Right lobe of liver (tissue), 6 donors: ENCODE data around the gene CAMK4. TPM values are rescaled to one million over a fixed set of nuclear protein-coding genes. Genes with fewer than 3 reads are reported as not detected.

Experiments
- ATAC-seq, 4 donors: fragments of 200-7000 bp; cut with Tn5 transposase; one replicate each; pipeline ENCODE4 v1.9.1; 2020; ENCODE audit warnings: mild to moderate bottlenecking in 4 of 4, moderate library complexity in 4 of 4
- DNase-seq, 3 donors: peaks; one replicate each; pipeline ENCODE4 v3.0.0-alpha.2; 2020
- H3K27ac ChIP-seq, 3 donors: fragments of 200-600 bp; one replicate each; pipeline ENCODE4 v1.8.0; 2022
- H3K27me3 ChIP-seq, 2 donors: fragments of 200-600 bp; one replicate each; pipeline ENCODE4 v1.8.0; 2022
- H3K36me3 ChIP-seq, 4 donors: fragments of 200-600 bp; sonication (generic) in 1 of 4; one replicate each; pipeline versions ENCODE4 v1.5.1 to v1.8.0; 2017 to 2022; ENCODE audit warnings: control low read depth in 1 of 4
- H3K4me1 ChIP-seq, 4 donors: fragments of 200-600 bp; sonication (generic) in 1 of 4; one replicate each; pipeline versions ENCODE4 v1.5.1 to v1.8.0; 2017 to 2022; ENCODE audit warnings: control low read depth in 1 of 4
- H3K4me3 ChIP-seq, 3 donors: fragments of 200-600 bp; one replicate each; pipeline ENCODE4 v1.8.0; 2022
- H3K9me3 ChIP-seq, 4 donors: fragments of 200-600 bp; sonication (generic) in 1 of 4; one replicate each; pipeline versions ENCODE4 v1.5.1 to v1.8.0; 2017 to 2022; ENCODE audit warnings: control low read depth in 1 of 4
- CTCF ChIP-seq, 4 donors: fragments of 200-600 bp in 3 of 4; fragments of 450-650 bp in 1 of 4; IDR thresholded peaks; one replicate each; pipeline versions ENCODE4 v1.5.1 to v1.8.0; 2016 to 2022; ENCODE audit warnings: antibody characterized with exemption in 4 of 4, mild to moderate bottlenecking in 2 of 4
- POLR2A ChIP-seq: fragments of 450-650 bp; IDR thresholded peaks from one replicate; pipeline ENCODE4 v1.6.1; 2017; ENCODE audit warnings: antibody characterized with exemption, mild to moderate bottlenecking
- WGBS: methylation state at CpG from one replicate; pipeline ENCODE4 v1.1.6; 2018; ENCODE audit warnings: low coverage, low lambda C conversion rate; ENCODE audit not compliant: insufficient coverage; ENCODE audit errors: missing lambda C conversion rate; 5-methylcytosine and 5-hydroxymethylcytosine counted together
- intact Hi-C, 2 donors: fragments of 100-400 bp; cut with DNase I; formaldehyde crosslinking; loops; one replicate each; pipeline versions ENCODE4 v1.11.2 to v1.14.1; 2022
- total RNA-seq, 6 experiments: library from RNA; depleted of rRNA in 2 of 6; stranded (reverse); fragments of >200 nt in 2 of 6; fragmentation: NEBNext Ultra II Directional in 3 of 6; extraction: Animal tissue kit (Norgen Biotek cat#: 25700) in 3 of 6; gene quantifications; one replicate each; pipeline versions ENCODE4 v1.1.0 to v1.2.4, GENCODE V29; 2016 to 2023
- donor health status: DM: no; HTN: yes; CAD: no.
- donor health status: DM: no; HTN: no; CAD: no.
- donor health status: DM: no; HTN: no; CAD: no.
- donor health status: DM: no; HTN: yes; CAD: no.
- donor health status: DM: no; HTN: yes; CAD: no.

Gene CAMK4
- total RNA-seq, 6 experiments from 2014 or later: 0.81 to 4.3 (median 1.3) TPM

DNA sequence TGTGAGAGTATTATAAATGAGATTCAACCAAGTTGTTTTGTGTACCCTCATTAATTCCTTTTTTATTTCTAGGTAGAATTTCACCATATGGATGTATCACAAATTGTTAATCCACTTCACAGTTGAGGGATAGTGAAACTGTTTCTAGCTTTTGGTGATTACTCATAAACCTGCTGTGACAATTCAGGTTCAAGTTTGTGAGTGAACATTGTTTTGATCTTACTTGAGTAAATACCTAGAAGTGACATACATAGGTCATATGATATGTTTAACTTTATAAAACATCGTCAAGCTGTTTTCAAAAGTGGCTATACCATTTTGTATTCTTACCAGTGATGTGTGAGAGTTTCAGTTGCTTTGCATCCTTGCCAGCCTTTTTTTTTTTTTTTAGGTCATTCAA is 112.9 kb downstream of the CAMK4 start:
- H3K36me3 ChIP-seq: no peaks in the 10 kb centered on the region
- intact Hi-C loops: no loop called here
- 41% methylated on average over 1 of the region's 1 CpG for WGBS
- TF ChIP-seq CTCF (IDR thresholded peaks at IDR 0.05): no peak
- TF ChIP-seq POLR2A: no peak
- no peaks in the 10 kb centered on the region for H3K27me3 ChIP-seq
- no peaks in the 10 kb centered on the region for H3K9me3 ChIP-seq
- no peak for DNase-seq
- no peaks in the 10 kb centered on the region for H3K4me1 ChIP-seq
- no peak overlapping the region for H3K27ac ChIP-seq
- ATAC-seq: no peak
- no peak overlapping the region for H3K4me3 ChIP-seq

- H3K36me3 ChIP-seq: no peaks in the 10 kb centered on the region
- no peak for TF ChIP-seq CTCF (IDR thresholded peaks at IDR 0.05)
- TF ChIP-seq POLR2A: no peak
- H3K9me3 ChIP-seq: no peaks in the 10 kb centered on the region
- intact Hi-C loops: no loop called here
- 13% methylated on average over 2 of the region's 2 CpGs for WGBS
- H3K27me3 ChIP-seq: no peaks in the 10 kb centered on the region
- DNase-seq (no peak), ATAC-seq (no peak)
- no peak overlapping the region for H3K4me3 ChIP-seq
- H3K27ac ChIP-seq: no peak overlapping the region
- H3K4me1 ChIP-seq: no peaks in the 10 kb centered on the region
These were observed 113.5 kb downstream of the CAMK4 start for GRCh38 chr5:111337688-111338087.

GRCh38 chr5:111345731-111346130 is 121.5 kb downstream of the CAMK4 start:
- Histone ChIP-seq H3K4me1 (no peaks in the 10 kb centered on the region), H3K27ac (no peak overlapping the region), H3K36me3 (no peaks in the 10 kb centered on the region), H3K9me3 (no peaks in the 10 kb centered on the region), H3K4me3 (no peak overlapping the region), H3K27me3 (no peaks in the 10 kb centered on the region)
- WGBS: 42% methylated on average over 8 of the region's 8 CpGs
- ATAC-seq (no peak), DNase-seq (no peak)
- TF ChIP-seq POLR2A (no peak), CTCF (IDR thresholded peaks at IDR 0.05) (no peak)
- intact Hi-C loops: no loop called here

- Histone ChIP-seq H3K36me3 (no peaks in the 10 kb centered on the region), H3K27ac (no peak overlapping the region), H3K27me3 (no peaks in the 10 kb centered on the region), H3K4me3 (no peak overlapping the region), H3K9me3 (no peaks in the 10 kb centered on the region), H3K4me1 (no peaks in the 10 kb centered on the region)
- intact Hi-C loops: no loop called here
- no peak for TF ChIP-seq CTCF (IDR thresholded peaks at IDR 0.05)
- no peak for TF ChIP-seq POLR2A
- DNase-seq (no peak), ATAC-seq (no peak)
These were observed 122.8 kb downstream of the CAMK4 start for GRCh38 chr5:111347021-111347420.

GRCh38 chr5:111348661-111349329 is 124.6 kb downstream of the CAMK4 start:
- Histone ChIP-seq H3K4me1 (no peaks in the 10 kb centered on the region), H3K27ac (no peak overlapping the region), H3K27me3 (no peaks in the 10 kb centered on the region), H3K4me3 (no peak overlapping the region), H3K36me3 (no peaks in the 10 kb centered on the region), H3K9me3 (no peaks in the 10 kb centered on the region)
- no peak for TF ChIP-seq CTCF (IDR thresholded peaks at IDR 0.05)
- no peak for TF ChIP-seq POLR2A
- ATAC-seq (no peak), DNase-seq (no peak)
- intact Hi-C loops: no loop called here
- 56% methylated on average over 3 of the region's 3 CpGs for WGBS
